Measurements from ENCODE around the gene RASGRP4.

DNA sequence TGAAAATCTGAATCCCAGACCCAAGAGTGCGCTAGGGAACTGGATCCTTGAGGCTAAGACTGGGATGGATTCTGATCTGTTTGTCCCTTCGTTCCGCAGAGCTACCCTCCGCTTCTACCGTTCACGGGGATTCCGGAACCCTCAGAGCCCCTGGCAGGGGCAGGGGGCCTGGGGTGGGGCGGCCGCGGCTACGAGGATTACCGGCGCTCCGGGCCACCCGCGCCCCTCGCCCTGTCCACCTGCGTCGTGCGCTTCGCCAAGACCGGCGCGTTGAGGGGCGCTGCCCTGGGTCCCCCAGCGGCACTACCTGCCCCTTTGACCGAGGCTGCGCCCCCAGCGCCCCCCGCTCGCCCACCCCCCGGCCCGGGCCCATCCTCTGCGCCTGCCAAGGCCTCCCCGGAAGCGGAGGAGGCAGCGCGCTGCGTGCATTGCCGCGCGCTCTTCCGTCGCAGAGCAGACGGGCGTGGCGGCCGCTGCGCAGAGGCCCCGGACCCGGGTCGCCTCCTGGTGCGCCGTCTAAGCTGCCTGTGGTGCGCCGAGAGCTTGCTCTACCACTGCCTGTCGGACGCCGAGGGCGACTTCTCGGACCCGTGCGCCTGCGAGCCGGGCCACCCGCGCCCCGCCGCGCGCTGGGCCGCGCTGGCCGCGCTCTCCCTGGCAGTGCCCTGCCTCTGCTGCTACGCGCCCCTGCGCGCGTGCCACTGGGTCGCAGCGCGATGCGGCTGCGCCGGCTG lies 30.5 kb downstream of the RASGRP4 start:
- TF ChIP-seq, protein P1, sequence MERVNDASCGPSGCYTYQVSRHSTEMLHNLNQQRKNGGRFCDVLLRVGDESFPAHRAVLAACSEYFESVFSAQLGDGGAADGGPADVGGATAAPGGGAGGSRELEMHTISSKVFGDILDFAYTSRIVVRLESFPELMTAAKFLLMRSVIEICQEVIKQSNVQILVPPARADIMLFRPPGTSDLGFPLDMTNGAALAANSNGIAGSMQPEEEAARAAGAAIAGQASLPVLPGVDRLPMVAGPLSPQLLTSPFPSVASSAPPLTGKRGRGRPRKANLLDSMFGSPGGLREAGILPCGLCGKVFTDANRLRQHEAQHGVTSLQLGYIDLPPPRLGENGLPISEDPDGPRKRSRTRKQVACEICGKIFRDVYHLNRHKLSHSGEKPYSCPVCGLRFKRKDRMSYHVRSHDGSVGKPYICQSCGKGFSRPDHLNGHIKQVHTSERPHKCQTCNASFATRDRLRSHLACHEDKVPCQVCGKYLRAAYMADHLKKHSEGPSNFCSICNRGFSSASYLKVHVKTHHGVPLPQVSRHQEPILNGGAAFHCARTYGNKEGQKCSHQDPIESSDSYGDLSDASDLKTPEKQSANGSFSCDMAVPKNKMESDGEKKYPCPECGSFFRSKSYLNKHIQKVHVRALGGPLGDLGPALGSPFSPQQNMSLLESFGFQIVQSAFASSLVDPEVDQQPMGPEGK (CRISPR knock-in tag; IDR thresholded peaks at IDR 0.05; ENCODE audit: borderline replicate concordance): no peak
- TF ChIP-seq ZFP30 (CRISPR knock-in tag; IDR thresholded peaks at IDR 0.05): no peak
